Ureter (tissue), 1 donor: ENCODE measurements around the gene FLT1. TPM values are rescaled to one million over a fixed set of nuclear protein-coding genes. Genes with fewer than 3 reads are reported as not detected.

Source experiments
- DNase-seq: peaks from one replicate; pipeline ENCODE4 v3.0.0-alpha.2; 2020; ENCODE audit warnings: low spot score
- total RNA-seq: library from RNA; stranded (reverse); gene quantifications from one replicate; pipeline ENCODE4 v1.2.4, GENCODE V29; 2023
- donor health status: DM: yes; HTN: yes; CAD: no.

FLT1 gene
- total RNA-seq, 1 donor from 2014 or later = 51.1 TPM

DNA sequence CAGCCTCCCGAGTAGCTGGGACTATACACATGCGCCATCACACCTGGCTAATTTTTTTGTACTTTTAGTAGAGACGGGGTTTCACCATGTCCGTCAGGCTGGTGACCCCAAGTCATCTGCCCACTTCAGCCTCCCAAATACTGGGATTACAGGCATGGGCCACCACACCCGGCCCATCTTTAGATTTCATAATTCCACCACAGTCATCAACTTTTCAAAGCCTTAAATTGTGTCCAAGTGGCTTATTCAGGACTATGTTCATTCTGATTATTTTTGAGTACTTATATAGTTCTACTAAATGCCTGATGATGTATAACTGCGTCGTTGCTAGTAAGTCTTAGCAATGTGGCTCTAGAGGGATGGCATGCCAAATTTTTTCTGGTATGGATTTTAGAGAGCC lies 36.9 kb downstream of the FLT1 start:
- no peak for DNase-seq

DNA sequence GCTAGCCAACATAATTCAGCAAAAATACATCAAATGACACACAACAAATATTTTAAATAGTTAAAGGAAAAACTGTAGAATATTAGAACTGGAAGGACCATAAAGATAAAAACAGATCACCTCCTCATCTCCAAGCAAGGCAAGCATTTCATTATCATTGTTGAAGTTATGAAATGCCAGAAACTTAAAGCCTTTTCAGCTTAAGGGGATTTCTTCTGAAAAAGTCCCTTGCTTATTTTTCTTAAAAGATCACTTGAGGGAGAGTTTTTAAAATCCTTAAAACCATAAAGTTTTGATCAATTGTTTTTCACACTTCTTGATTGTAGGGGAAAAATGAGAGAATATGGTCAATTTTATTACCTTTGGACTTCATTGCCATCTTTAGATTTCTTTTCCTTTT lies 37.4 kb downstream of the FLT1 start:
- no peak for DNase-seq

DNA sequence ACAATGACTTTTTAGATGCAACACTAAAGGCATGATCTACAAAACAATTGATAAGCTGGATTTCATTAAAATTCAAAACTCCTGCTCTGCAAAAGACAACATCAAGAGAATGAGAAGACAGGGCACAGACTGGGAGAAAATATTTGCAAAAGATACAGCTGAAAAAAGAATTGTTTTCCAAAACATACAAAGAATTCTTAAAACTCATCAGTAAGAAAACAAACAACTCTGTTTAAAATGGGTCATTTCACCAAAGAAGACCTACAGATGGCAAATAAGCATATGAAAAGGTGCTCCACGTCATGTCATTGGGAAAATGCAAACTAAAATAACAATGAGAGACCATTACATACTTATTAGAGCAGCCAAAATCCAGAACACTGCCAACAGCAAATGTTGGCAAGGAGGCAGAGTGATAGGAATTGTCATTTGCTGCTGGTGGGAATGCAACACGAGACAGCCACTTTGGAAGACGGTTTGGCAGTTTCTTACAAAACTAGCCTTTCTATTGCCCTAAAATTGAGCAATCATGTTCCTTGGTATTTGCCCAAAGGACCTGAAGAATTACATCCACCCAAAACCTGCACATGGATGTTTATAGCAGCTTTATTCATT lies 39.2 kb downstream of the FLT1 start:
- no peak for DNase-seq

DNA sequence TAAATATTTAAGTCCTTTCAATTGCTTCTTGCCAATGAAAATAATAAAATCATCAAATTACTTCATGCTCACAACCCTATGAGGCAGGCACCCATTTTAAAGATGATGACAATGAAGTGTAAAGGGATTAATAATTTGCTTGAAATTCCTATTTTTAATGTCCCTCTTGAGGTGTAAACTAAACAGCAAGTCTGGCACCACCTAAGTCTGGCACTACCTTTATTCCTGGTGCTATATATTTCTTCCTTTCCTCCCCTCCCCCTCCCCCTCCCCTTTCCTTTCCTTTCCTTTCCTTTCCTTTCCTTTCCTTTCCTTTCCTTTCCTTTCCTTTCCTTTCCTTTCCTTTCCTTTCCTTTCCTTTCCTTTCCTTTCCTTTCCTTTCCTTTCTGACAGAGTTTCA lies 42.2 kb downstream of the FLT1 start:
- no peak for DNase-seq

DNA sequence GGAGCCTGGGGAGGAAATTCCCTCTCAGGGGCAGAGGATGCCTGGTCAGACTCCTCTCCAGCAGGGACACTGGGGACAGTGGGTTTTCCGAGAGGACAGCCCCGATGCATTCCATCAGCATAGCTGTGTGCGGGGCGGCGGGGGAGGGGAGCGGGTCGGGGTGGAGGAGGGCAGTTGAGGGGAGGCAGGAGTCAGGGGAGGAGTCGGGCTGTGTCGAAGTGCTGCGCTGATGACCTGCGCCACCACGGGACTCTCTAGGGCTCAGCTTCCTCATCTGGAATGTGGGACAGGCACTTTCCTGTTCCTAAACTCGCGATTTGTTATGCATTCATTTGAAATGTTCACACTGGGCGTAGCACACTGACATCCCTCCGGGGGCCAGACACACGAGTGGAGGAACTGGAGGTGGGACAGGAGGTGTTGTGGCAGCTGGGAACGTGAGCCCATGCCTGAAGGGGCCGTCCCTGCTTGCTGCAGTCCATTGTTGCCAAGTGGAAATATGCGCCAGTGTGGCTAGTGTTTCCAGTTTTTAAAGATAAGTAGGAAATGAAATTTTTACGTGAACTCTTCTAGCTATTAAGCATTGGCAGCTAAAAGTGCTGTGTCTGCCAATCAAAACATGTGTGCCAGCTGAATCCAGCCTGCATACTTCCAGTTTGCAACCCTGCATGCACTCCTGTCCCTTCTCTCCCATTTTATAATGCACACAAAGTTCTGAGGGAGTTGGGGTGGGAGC lies 43.3 kb downstream of the FLT1 start:
- no peak for DNase-seq

DNA sequence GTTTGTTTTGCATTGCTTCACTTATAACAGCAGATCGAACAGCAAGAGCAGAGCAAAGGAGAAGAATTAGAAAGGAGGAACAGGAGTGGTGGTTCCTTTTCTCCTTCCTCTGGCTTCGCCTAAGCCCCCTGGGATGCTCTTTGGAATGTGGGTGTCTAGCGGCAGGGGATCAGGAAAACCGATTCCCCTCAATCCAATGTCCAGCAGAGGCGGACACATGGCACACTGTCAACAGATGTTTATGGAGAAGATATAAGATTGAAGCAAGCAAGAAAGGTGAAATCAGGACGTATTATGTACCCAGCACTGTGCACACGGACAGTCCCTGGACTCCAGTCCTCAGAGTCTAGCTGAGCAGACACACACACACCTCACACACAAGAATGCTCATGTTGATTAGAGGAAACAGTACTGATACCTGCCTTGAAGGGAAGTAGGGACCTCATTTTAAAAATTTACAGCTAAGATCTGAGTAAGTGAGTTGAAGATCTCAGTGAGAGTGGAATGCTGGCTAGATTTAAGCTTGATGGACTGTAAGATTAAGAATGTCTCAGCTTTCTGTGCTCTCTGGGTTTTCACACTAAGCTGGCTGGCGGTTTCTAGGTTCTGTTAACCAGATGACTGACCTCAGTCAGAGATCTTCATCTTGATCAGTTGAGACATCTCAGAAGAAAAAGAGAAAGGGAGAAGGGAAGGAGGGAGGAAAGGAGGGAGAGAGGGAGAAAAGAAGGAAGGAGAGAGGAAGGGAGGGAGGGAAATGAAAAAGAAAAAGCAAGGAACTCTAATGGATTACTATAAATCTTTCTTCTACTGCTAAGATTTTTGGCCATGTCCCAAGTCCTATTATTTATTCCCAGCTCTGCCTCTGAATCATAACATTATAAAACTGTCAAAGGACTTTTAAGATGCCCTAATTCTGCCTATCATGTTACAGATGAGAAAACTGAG lies 44.8 kb downstream of the FLT1 start:
- DNase-seq = no peak

DNA sequence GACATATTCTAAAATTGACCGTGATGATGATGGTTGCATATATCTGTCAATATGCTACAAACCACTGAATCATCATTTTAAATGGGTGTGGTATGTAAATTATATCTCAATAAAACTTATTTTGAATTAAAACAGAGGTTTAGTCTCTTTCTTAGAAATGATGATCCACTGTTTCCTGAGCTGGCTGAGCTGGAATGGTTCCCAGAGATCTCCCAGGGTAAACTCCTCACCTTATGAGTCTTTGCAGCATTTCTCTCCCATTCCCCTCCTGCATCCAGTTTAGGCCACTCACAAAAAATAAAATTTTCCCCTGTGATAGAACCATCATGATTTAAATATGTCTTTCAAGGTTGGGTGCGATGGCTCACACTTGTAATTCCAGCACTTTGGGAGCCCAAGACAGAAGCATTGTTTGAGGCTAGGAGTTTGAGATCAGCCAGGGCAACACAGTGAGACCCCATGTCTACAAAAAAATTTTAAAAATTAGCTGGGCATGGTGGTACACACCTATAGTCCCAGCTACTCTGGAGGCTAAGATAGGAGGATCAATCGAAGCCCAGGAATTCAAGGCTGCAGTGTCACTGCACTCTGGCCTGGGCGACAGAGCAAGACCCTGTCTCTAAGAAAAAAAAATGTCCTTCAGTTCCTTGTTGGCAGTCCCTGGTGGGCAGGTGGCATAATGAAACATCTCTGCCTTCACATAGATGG lies 46.1 kb downstream of the FLT1 start:
- DNase-seq = no peak

DNA sequence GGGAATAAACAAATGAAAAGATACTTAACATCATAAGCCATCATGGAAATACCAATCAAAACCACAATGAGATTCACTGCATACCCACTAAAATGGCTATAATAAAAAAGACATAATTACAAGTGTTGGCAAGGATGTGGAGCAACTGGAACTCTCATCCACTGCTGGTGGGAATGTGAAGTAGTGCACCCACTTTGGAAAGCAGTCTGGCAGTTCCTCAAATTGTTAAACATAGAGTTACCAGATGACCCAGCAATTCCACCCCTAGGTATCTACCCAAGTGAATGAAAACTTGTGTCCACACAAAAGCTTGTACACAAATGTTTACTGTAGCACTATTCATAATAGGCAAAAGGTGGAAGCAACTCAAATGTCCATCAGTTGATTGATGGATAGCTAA lies 46.9 kb downstream of the FLT1 start:
- no peak for DNase-seq

DNA sequence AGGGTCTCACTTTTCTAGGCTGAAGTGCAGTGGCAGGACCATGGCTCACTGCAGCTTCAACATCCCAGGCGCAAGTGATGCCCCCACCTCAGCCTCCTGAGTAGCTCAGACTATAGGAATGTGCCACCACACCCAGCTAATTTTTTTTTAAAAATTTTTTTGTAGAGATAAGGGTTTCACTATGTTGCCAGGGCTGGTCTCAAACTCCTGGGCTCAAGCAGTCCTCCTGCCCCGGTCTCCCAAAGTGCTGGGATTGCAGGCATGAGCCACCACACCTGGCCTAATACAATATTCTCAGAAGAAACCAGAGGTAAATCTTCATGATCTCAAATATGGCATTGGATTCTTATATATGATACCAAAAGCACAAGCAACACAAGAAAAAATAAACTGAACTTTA lies 47.7 kb downstream of the FLT1 start:
- no peak for DNase-seq

DNA sequence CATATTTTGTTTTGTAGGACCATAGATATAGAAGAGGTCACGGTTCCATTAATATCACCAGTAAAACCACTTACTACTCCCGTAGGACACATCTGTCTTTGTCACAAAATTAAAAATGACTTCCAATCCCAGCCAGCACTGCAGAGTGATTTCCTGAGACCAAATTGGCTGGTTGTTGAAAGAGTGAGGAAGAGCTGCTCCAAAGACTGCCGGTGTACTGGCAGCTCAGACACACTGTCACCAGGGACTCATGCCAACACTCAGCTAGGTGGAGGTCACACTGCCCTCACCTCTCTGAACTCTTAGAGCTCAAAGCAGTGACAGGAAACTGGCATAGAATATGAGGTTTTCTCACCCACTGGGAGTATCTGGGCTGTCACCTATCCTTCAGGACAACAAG lies 52.1 kb downstream of the FLT1 start:
- DNase-seq = no peak

DNA sequence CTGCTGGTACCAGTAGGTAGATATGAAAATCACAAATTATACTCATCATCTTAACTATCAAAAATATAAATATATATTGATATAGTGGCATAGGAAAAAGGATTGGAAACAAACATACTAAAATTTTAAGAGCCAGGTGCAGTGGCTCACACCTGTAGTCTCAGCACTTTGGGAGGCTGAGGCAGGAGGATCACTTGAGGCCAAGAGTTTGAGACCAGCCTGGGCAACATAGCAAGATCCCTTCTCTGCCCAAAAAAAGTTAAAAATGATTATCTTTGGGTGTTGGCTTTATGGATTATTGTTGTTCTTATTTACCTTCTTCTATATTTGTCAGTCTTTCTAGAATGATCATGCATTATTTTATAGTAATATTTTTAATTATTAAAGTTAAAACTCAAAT lies 53.4 kb downstream of the FLT1 start:
- no peak for DNase-seq

DNA sequence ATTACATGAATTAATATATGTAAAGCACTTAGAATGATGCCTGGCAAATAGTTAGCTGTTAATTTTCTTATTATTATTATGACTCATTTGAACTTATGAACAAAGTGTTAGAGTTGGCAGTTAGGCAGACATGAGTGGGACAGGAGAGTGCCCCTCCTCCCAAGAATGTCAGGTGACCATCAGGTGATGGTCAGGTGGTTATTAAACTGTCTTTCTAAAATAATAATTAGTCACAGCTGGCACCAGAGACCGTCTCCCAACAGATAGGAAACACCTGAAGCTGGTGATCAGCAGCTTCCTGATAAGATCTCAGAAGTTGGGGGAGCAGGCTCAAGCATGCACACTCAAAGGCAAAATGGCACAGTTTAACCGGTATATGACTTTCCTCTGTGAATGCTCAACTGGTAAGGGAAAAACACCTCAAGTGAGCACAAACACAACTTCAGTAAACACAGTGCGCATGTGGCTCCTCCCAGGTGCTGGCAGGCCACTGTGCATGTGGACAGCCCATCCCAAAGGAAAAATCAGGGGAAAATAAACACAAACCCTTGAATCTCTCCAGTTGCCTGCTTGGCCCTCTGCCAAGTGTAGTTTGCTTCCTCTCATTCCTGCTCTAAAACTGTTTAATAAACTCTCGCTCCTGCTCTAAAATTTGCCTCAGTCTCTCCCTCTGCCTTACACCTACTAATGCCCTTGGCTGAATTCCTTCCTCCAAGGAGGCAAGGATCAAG lies 54.0 kb downstream of the FLT1 start:
- no peak for DNase-seq

DNA sequence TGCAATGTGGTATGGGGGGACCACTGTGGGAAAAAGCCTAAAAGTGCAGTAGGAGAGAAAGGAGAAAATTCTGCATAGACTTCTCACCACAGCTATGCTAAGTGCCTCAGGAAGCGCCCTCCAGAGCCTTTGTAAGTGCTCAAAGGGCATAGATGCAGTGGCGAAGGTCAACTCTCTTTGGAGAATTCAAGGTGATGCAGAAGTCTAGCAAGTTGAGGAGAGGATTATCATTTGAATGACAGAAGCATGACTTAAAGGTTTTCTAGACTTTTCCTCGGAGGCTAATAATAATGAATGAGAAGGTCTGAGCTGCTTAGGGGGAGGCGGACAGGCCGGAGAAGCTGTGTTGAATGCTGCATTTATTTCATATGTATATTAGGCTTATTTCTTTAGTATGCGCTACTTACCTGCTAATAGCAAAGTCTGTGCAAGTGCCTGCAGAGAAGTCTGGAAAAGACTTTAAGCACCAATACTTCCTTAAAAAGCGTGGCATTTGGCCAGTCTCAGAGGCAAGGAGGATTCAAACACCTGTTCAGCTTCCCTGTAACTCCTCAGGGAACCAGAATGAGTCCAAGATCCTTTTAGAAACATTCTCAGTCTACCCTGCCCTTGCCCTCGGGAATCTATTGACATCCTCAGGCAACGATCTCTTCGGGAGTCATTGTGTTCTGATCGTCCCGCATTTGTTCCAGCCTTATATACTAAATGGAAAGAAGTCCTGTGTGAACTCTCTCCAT lies 56.2 kb downstream of the FLT1 start:
- no peak for DNase-seq

DNA sequence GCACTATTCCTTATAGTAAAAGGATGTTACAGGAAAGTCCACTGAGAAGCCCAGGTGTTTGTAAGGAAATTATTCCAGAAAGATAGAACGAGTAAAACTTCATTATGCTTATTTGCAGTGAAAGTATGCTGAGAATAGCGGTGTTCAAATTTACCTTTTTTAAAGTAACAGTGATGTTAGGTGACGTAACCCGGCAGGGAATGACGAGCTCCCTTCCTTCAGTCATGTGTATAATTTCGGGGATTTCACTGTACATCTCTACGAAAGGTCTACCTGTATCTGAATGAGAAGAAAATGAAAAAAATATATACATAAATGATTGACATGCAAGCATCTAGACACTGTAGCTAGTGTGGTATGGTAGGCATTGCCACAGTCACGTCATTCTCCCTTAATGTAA lies 56.9 kb downstream of the FLT1 start:
- no peak for DNase-seq

DNA sequence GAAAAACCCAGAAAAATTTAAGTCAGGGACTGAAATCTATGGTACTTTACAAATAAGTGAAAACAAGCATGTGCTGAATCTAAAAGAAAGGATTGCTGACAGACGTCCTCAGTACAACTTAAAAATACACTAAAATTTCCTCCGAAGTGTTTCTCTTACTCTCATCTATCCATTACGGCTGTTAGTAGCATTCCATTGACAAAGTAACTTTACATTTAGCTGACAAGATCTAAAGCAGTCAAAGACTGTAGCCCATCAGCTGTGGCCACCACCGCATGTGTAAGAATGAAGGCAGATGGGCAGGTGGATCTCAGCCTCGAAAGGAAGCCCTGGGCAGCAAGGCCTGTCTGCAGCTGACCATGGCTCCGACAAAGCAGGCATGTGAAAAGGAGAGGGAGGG lies 59.0 kb downstream of the FLT1 start:
- DNase-seq = no peak

DNA sequence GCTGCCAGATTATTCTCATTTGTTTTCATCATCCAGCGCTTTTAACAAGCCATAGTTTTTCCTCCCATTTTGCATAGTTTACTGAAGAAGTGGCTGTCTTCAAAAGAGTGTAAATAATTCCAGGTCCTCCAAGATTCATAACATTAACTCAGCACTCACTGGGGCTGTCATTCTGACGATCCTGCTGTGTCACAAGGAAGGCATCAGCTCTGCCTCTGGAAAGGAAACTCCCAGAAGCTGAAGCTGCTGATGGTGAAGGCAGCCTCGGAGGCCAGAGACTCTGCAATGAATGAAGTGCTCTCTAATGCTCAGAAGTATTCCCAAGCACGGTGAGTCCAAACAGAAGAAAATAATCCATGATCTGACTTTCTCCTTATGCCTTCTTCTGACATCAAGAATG lies 60.0 kb downstream of the FLT1 start:
- no peak for DNase-seq

DNA sequence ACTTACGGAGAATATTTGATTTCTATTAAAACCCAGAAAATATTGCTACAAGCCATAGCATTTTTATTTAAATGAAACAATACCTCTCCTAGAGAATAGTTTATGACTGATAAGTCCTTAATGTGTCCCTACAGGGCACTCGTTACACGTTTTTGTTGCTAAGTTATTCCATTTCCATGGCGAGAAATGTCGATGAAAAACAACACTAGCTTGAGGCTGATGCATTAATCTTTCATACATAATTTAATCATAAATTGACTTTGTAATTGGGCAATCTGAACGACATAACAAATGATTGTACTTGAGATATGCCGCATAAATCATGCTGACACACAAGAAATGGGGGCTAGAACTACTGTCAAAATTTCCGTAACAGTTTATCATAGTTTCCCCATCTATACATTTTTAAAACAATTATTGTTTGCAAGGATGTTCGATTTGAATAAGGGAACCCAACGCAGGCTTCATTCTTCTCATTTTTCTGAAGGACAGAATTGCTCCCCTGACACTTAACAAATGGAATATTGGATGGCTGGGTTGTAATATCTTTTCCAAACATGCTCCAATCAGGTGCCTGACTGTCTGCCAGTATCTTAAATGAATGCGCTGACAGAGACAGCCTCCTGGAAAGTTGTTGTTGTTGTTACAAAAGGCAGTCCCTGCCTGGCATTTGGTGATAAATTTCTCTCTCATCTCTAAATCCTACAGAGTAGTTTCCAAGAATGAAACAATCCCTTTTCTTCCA lies 61.9 kb downstream of the FLT1 start:
- DNase-seq = no peak

DNA sequence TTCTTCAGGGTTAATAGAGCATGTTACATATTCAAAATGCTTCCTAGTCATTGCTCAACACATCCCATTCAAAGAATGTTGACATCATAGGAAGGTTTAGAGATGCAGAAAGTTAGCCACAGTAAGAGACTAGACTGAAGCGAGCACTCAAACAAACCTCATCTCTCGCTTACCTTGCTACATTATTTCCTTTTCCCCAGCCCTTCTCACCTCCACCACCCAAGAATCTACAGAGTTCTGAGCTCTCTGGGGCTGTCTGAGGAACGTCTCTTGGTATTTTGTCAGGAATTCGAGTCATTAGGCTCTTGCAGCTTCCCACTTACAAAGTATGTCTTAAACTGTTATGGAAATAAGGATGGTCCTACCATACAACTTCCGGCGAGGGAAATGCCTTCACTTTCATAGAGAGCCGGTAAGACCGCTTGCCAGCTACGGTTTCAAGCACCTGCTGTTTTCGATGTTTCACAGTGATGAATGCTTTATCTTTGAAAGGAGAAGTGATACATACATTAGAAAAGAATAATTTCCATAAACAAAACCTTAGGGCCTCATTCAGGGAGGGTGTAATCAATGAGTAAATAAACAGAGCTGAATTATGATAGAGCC lies 65.1 kb downstream of the FLT1 start:
- no peak for DNase-seq

DNA sequence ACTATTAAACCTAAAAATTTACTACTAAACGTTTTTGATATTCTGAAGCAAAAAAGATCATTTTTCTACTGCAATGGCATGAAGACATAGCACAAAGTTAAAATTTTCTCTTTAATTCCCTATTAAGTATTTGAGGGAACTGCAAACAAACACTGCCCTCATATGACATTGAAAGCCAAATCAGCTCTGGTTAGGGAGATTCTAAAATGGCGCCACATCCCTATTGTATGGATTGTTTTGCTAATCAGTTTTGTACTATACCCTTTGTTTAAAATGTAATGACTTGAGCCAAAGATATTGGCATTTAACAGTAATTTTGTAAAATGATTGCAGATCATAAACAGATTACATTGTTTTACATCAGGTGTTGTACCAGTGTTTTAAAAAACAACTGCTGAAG lies 65.8 kb downstream of the FLT1 start:
- no peak for DNase-seq

DNA sequence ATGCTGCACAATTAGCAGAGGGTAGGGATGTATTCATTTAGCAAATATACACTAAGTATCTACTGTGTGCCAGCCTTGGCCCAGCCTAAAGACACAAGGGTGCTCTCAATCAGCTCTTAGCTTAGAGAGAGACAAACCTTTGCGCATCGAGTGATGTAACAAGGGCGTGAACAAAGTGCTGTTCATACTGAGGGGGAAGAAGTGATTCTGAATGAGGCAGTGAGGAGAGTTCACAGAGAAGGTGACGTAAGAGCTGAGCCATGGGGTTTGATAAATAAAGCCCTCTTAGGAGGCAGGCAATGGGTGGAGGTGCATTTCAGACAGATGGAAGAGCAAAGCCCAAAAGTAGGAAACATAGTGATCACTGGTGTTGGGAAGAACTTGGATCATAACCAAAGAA lies 68.5 kb downstream of the FLT1 start:
- no peak for DNase-seq
